Right cardiac atrium (tissue), 5 donors: ENCODE results near the gene ADAP1. TPM values are rescaled to one million over a fixed set of nuclear protein-coding genes. Genes with fewer than 3 reads are reported as not detected.

ENCODE experiments used
- ATAC-seq, 2 donors: fragments of 200-7000 bp; cut with Tn5 transposase; one replicate each; pipeline versions ENCODE4 v1.8.0 to v1.9.1; 2020; ENCODE audit warnings: moderate library complexity in 2 of 2, mild to moderate bottlenecking in 1 of 2
- DNase-seq, 3 donors: peaks; one replicate each; pipeline ENCODE4 v3.0.0-alpha.2; 2020
- H3K27ac ChIP-seq: one replicate; pipeline ENCODE4 v1.5.1; 2013; ENCODE audit warnings: mild to moderate bottlenecking, low read length, control low read depth, moderate library complexity
- H3K27me3 ChIP-seq: one replicate; pipeline ENCODE4 v1.6.1; 2013; ENCODE audit not compliant: control insufficient read depth, insufficient read depth
- H3K4me1 ChIP-seq: one replicate; pipeline ENCODE4 v1.6.1; 2013; ENCODE audit warnings: low read length; ENCODE audit not compliant: control insufficient read depth, insufficient read depth
- H3K4me3 ChIP-seq: one replicate; pipeline ENCODE4 v1.5.1; 2013; ENCODE audit warnings: low read length, control low read depth
- H3K9me3 ChIP-seq: one replicate; pipeline ENCODE4 v1.6.1; 2013; ENCODE audit warnings: low read length; ENCODE audit not compliant: control insufficient read depth
- WGBS: extraction: QIAGEN DNeasy Blood & Tissue Kit; methylation state at CpG from one replicate; pipeline ENCODE4 v1.1.7; 2013; 5-methylcytosine and 5-hydroxymethylcytosine counted together
- intact Hi-C, 4 donors: fragments of 100-400 bp; cut with DNase I; formaldehyde crosslinking; loops; one replicate each; pipeline versions ENCODE4 v1.11.0 to v1.14.0; 2022 to 2023
- polyA plus RNA-seq: library from polyadenylated mRNA; stranded (reverse); fragments of 200-250 nt; gene quantifications from one replicate; pipeline ENCODE4 v1.2.3, GENCODE V29; 2013
- total RNA-seq, 4 donors: library from RNA; stranded (reverse); fragmentation: NEBNext Ultra II Directional; extraction: Animal tissue kit (Norgen Biotek cat#: 25700); gene quantifications; one replicate each; pipeline ENCODE4 v1.2.1, GENCODE V29; 2021
- donor health status: healthy with polysubstance abuse.
- donor health status: DM: no; HTN: yes; CAD: no.
- donor health status: DM: no; HTN: no; CAD: no.
- donor health status: DM: no; HTN: yes; CAD: no; lungs with severe emphysema.
- donor health status: DM: yes; HTN: yes; CAD: no.

ADAP1 gene
- total and polyA plus RNA-seq, 5 donors = 4.8 to 8.4 (median 6.5) TPM

GRCh38 chr7:940599-941408, 13.7 kb downstream of the ADAP1 start:
- Histone ChIP-seq H3K27me3 (no peaks in the 10 kb centered on the region), H3K4me3 (no peak overlapping the region), H3K4me1 (no peaks in the 10 kb centered on the region), H3K27ac (no peak overlapping the region), H3K9me3 (no peaks in the 10 kb centered on the region)
- WGBS = 44% methylated on average over 2 of the region's 2 CpGs
- intact Hi-C loops = no loop called here
- no peak for ATAC-seq
- DNase-seq = no peak

DNA sequence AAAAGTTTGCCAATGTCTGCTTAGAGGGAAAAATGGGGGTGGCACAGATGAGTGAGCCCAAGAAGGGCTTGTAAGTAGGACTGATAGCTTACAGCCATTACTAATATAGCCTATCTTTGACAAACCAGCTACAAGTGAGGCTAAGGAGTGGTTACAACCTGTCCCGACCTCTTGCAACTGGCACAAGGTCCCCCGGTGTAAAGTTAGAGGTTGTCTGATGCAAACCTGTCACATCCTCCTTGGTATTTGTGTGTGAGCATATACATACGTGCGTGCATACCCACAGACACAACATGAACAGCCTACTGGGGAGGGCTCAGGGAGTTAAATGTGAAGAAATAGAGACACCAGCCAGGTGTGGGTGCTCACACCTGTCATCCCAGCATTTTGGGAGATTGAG, 14.6 kb downstream of the ADAP1 start:
- intact Hi-C loops = no loop called here
- ATAC-seq (no peak), DNase-seq (no peak)
- WGBS = 94% methylated on average over 4 of the region's 4 CpGs
- Histone ChIP-seq H3K9me3 (no peaks in the 10 kb centered on the region), H3K27ac (no peak overlapping the region), H3K27me3 (no peaks in the 10 kb centered on the region), H3K4me1 (no peaks in the 10 kb centered on the region), H3K4me3 (no peak overlapping the region)

- H3K4me1 ChIP-seq = no peaks in the 10 kb centered on the region
- intact Hi-C loops = no loop called here
- 96% methylated on average over 27 of the region's 27 CpGs for WGBS
- H3K27me3 ChIP-seq = no peaks in the 10 kb centered on the region
- H3K27ac ChIP-seq = no peak overlapping the region
- no peaks in the 10 kb centered on the region for H3K9me3 ChIP-seq
- ATAC-seq (no peak), DNase-seq (peak; percentile 5 to 36 (median 13))
- H3K4me3 ChIP-seq = no peak overlapping the region
These were observed 15.8 kb downstream of the ADAP1 start for GRCh38 chr7:938546-939185.

GRCh38 chr7:937856-938484, 16.5 kb downstream of the ADAP1 start:
- intact Hi-C loops = no loop called here
- Histone ChIP-seq H3K4me1 (no peaks in the 10 kb centered on the region), H3K27ac (no peak overlapping the region), H3K4me3 (no peak overlapping the region), H3K9me3 (no peaks in the 10 kb centered on the region), H3K27me3 (no peaks in the 10 kb centered on the region)
- ATAC-seq (no peak), DNase-seq (peak in 2 of 3 donors; percentile 9 to 20)
- 86% methylated on average over 16 of the region's 16 CpGs for WGBS

- peak; percentile 16 to 53 (median 50) for DNase-seq
- no peak for ATAC-seq
- intact Hi-C loops = no loop called here
- Histone ChIP-seq H3K4me3 (no peak overlapping the region), H3K27ac (no peak overlapping the region), H3K4me1 (no peaks in the 10 kb centered on the region), H3K27me3 (no peaks in the 10 kb centered on the region), H3K9me3 (no peaks in the 10 kb centered on the region)
- whole genome bisulfite sequencing = 81% methylated on average over 22 of the region's 22 CpGs
These were observed 18.0 kb downstream of the ADAP1 start for GRCh38 chr7:936386-937054.

DNA sequence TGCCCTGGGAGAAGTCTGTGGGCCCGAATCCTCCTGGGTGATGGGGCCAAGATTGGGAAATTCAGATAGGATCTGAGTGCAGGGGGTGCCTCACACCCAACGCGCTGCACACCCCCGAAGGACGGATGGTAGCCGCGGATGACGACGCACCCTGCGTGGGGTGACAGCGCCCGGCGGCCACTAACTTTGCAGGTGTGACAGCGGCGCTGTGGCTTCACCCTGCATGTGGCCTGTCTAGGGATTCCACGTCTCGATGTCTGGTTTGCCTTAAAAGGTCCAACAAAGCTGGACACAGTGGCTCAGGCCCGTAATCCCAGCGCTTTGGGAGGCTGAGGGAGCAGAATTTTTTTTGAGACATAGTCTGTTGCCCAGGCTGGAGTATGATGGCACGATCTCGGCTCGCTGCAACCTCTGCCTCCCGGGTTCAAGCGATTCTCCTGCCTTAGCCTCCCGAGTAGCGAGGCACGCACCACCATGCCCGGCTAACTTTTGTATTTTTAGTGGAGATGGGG, 18.6 kb downstream of the ADAP1 start:
- ATAC-seq (no peak), DNase-seq (peak; percentile 7 to 39 (median 39))
- Histone ChIP-seq H3K27me3 (no peaks in the 10 kb centered on the region), H3K4me1 (no peaks in the 10 kb centered on the region), H3K9me3 (no peaks in the 10 kb centered on the region), H3K27ac (no peak overlapping the region), H3K4me3 (no peak overlapping the region)
- 94% methylated on average over 28 of the region's 28 CpGs for WGBS
- intact Hi-C loops = no loop called here

DNA sequence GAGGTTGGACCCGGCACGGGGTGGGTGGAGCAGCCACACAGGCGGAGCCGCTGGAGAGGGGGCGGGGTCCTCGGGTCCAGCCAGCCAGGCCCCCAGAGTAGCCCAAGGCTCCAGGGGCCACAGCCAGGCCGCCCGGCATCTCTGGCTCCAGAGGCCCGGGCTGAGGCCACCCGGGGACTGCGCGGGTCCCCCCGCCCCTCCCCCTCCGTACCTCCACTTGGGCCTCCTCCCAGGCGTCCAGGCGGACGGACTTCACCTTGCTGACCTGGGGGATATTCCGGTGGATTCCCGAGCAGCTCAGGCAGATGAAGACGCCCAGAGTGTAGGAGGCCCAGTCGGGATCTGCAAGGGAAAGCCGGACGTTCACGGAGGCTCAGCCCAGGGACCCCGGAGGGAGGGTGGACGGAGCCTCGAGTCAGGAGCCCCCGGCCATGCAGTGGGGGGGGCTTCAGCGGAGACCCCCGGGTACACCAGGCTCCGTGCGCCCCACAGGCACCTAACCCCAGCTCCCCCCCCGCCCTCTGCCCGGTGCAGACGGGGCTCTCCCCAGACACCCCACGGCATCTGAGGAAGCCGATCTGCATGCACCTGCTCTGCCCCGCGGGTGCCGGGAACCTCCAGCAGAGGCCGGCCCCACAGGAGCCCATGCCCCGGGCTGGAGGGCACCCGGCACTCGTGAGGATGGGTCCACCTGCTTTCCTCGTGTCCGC, 19.2 kb downstream of the ADAP1 start:
- ATAC-seq = peak; percentile 8 to 27
- intact Hi-C loops = no loop called here
- H3K4me1 ChIP-seq = no peaks in the 10 kb centered on the region
- no peak overlapping the region for H3K27ac ChIP-seq
- no peaks in the 10 kb centered on the region for H3K9me3 ChIP-seq
- 85% methylated on average over 46 of the region's 46 CpGs for WGBS
- no peaks in the 10 kb centered on the region for H3K27me3 ChIP-seq
- DNase-seq = peak; percentile 10 to 48 (median 45)
- H3K4me3 ChIP-seq = no peak overlapping the region

GRCh38 chr7:934469-935163, 19.9 kb downstream of the ADAP1 start:
- intact Hi-C loops = no loop called here
- H3K9me3 ChIP-seq = no peaks in the 10 kb centered on the region
- 89% methylated on average over 34 of the region's 34 CpGs for WGBS

DNA sequence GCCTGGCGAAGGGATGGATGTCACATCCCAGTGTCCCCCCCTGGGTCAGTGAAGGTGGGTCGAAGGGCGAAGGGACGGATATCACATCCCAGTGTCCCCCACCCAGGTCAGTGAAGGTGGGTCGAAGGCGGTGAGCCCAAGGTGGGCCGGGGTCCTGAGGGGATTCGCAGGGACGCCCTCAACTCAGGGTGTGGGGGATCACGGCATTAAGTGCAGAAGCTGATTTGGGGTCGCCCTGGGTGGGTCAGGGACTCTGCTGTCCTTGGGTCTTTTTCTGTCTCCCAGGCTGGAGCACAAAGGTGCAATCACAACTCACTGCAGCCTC, 21.9 kb downstream of the ADAP1 start:
- H3K9me3 ChIP-seq = no peaks in the 10 kb centered on the region
- H3K4me3 ChIP-seq = no peak overlapping the region
- whole genome bisulfite sequencing = 85% methylated on average over 11 of the region's 11 CpGs
- DNase-seq (peak; percentile 6 to 33 (median 14)), ATAC-seq (no peak)
- no peak overlapping the region for H3K27ac ChIP-seq
- intact Hi-C loops = no loop called here
- H3K4me1 ChIP-seq = no peaks in the 10 kb centered on the region
- no peaks in the 10 kb centered on the region for H3K27me3 ChIP-seq

More at GRCh38 chr7:934469-935163, 19.9 kb downstream of the ADAP1 start:
- ATAC-seq = no peak
- no peak overlapping the region for H3K4me3 ChIP-seq
- H3K4me1 ChIP-seq = no peaks in the 10 kb centered on the region
- H3K27me3 ChIP-seq = no peaks in the 10 kb centered on the region
- H3K27ac ChIP-seq = no peak overlapping the region
- DNase-seq = peak; percentile 6 to 33 (median 28)
